ENCODE data around the gene PEX11B. TPM values are rescaled to one million over a fixed set of nuclear protein-coding genes. Genes with fewer than 3 reads are reported as not detected.

Gene PEX11B
- total and polyA plus RNA-seq, 2 of the 4 experiments (the other 2 are of a cell fraction): 15.4 to 24.3 TPM

DNA sequence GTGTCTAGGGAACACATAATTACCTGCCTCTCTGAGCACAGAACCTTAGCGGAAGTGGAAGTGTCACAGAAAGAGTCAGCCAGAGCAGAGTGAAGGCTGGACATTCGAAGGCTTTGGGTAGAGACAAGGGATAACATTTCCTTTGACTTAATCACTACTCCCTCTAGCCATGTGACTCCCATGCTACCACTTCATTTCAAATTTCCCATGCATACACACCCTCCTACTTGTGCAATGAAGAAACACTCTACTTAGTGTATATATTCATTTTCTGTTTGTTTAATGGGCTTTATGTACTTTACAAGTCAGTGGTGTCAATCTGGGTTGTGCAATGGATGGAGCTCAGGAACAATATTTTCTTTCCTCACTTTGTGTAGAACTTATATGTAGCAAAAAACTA is 39.8 kb downstream of the PEX11B start:
- no peak overlapping the region for H3K9ac ChIP-seq (ENCODE audit: low read depth, low read length)
- H3K14ac ChIP-seq (replicated peaks; ENCODE audit: low read depth, low read length): no peak overlapping the region
- no peak overlapping the region for H3K23ac ChIP-seq (ENCODE audit: low read depth, low read length)
- H4K91ac ChIP-seq (ENCODE audit: insufficient read depth, low read depth, low read length): no peak overlapping the region
- no peaks in the 10 kb centered on the region for H4K20me1 ChIP-seq (ENCODE audit: insufficient read depth, low read length)
- in situ Hi-C loops (cut with MboI; ENCODE audit: low sequenced_read_pairs): no loop called here
- H3K56ac ChIP-seq (ENCODE audit: extremely low read depth, insufficient read depth, low read length): no peak overlapping the region
- no peak overlapping the region for H2AFZ ChIP-seq (replicated peaks; ENCODE audit: low read length, poor library complexity)
- H3K18ac ChIP-seq (ENCODE audit: low read depth, low read length): no peak overlapping the region
- POLR2A ChIA-PET (ENCODE audit: unreplicated experiment): no interaction called here
- peak; percentile 72 for ATAC-seq (ENCODE audit: low read depth)
- no peak overlapping the region for H2BK5ac ChIP-seq (ENCODE audit: low read depth, low read length, poor library complexity, severe bottlenecking)
- no peaks in the 10 kb centered on the region for H3K79me1 ChIP-seq (ENCODE audit: low read depth in 1 of 2, low read length in 2 of 2)
- BruUV-seq (replicated peaks): no TSS peak
- no peak overlapping the region for H2AK5ac ChIP-seq (ENCODE audit: low read depth, low read length)
- no peak overlapping the region for H2BK15ac ChIP-seq (ENCODE audit: low read depth, low read length)
- no peak overlapping the region for H3K4ac ChIP-seq (ENCODE audit: low read depth, low read length)
- H3K4me3 ChIP-seq (ENCODE audit: insufficient read depth, low read depth, low read length): no peak overlapping the region
- CTCF ChIA-PET: interaction anchor here (1.5 kb wide), 1 partner anchor 13 kb away, joined by 6 read pairs; no protein-coding TSS in a partner anchor
- no peaks in the 10 kb centered on the region for H3K36me3 ChIP-seq (ENCODE audit: control insufficient read depth, insufficient read depth, low read length)
- H3K4me2 ChIP-seq (ENCODE audit: low read depth, low read length): no peak overlapping the region
- H2BK120ac ChIP-seq (ENCODE audit: low read depth, low read length): no peak overlapping the region
- peak; percentile 47 for DNase-seq
- H3K9me3 ChIP-seq (ENCODE audit: control insufficient read depth, insufficient read depth, low read length): no peaks in the 10 kb centered on the region
- H2AK9ac ChIP-seq (replicated peaks; ENCODE audit: low read depth, low read length, poor library complexity): no peak overlapping the region
- H3K4me1 ChIP-seq (ENCODE audit: control insufficient read depth, insufficient read depth, low read length): peaks cover 1% of the 10 kb centered on the region; the same call in 1 of the 2 replicates
- dilution Hi-C loops (cut with HindIII; ENCODE audit: low sequenced_read_pairs, unreplicated experiment): no loop called here
- no peak overlapping the region for H4K5ac ChIP-seq (ENCODE audit: low read depth, low read length)
- TF ChIP-seq CEBPB (IDR thresholded peaks at IDR 0.05; ENCODE audit: low read depth, low read length) (peak; percentile 44; the same call in 1 of the 2 replicates), BHLHE40 (IDR thresholded peaks at IDR 0.05; ENCODE audit: low read depth, low read length) (no peak), MXI1 (IDR thresholded peaks at IDR 0.05; ENCODE audit: borderline replicate concordance, low read depth, low read length) (peak; percentile 63; the same call in 1 of the 2 replicates), RAD21 (IDR thresholded peaks at IDR 0.05; ENCODE audit: low read length) (no peak), MAFK (IDR thresholded peaks at IDR 0.05; ENCODE audit: low read depth, low read length) (no peak), MAZ (IDR thresholded peaks at IDR 0.05; ENCODE audit: borderline replicate concordance, low read depth, low read length) (no peak), RCOR1 (IDR thresholded peaks at IDR 0.05; ENCODE audit: insufficient replicate concordance, low read length) (no peak), CHD1 (IDR thresholded peaks at IDR 0.05; ENCODE audit: low read depth, low read length) (no peak), NFE2L2 (IDR thresholded peaks at IDR 0.05; ENCODE audit: low read depth, low read length) (no peak), RFX5 (IDR thresholded peaks at IDR 0.05; ENCODE audit: low read depth, low read length) (no peak)
- TF ChIP-seq, protein P1, sequence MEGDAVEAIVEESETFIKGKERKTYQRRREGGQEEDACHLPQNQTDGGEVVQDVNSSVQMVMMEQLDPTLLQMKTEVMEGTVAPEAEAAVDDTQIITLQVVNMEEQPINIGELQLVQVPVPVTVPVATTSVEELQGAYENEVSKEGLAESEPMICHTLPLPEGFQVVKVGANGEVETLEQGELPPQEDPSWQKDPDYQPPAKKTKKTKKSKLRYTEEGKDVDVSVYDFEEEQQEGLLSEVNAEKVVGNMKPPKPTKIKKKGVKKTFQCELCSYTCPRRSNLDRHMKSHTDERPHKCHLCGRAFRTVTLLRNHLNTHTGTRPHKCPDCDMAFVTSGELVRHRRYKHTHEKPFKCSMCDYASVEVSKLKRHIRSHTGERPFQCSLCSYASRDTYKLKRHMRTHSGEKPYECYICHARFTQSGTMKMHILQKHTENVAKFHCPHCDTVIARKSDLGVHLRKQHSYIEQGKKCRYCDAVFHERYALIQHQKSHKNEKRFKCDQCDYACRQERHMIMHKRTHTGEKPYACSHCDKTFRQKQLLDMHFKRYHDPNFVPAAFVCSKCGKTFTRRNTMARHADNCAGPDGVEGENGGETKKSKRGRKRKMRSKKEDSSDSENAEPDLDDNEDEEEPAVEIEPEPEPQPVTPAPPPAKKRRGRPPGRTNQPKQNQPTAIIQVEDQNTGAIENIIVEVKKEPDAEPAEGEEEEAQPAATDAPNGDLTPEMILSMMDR (conservative IDR thresholded peaks at IDR 0.05; ENCODE audit: low read depth, low read length): no peak
- TF ChIP-seq, protein P2, sequence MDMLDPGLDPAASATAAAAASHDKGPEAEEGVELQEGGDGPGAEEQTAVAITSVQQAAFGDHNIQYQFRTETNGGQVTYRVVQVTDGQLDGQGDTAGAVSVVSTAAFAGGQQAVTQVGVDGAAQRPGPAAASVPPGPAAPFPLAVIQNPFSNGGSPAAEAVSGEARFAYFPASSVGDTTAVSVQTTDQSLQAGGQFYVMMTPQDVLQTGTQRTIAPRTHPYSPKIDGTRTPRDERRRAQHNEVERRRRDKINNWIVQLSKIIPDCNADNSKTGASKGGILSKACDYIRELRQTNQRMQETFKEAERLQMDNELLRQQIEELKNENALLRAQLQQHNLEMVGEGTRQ (IDR thresholded peaks at IDR 0.05; ENCODE audit: low read depth, low read length): peak; percentile 46; the same call in 1 of the 2 replicates
- intact Hi-C loops (cut with micrococcal nuclease): no loop called here
- no peak overlapping the region for H4K8ac ChIP-seq (ENCODE audit: low read depth in 2 of 2, low read length in 2 of 2)
- H2BK20ac ChIP-seq (ENCODE audit: low read depth, low read length): no peak overlapping the region
- H3K9me1 ChIP-seq (ENCODE audit: insufficient read depth, low read length): no peaks in the 10 kb centered on the region
- H3K27ac ChIP-seq (ENCODE audit: insufficient read depth, low read length): no peak overlapping the region
- peaks cover 5% of the 10 kb centered on the region; the same call in 1 of the 2 replicates for H3K27me3 ChIP-seq (ENCODE audit: control insufficient read depth, insufficient read depth, low read length)
- WGBS, 2 experiments (ENCODE audit: extremely low coverage in 2 of 2, insufficient read length in 1 of 2): no CpG with 5 or more reads among the region's 2 CpGs

Data from IMR-90 (cell line).